Muscle layer of duodenum (tissue), 2 donors: ENCODE measurements around the gene ELOVL7.
A peak's percentile ranks its signal among the peaks of the same experiment; 100 is the strongest.

Source experiments
- H3K27ac ChIP-seq: one replicate; pipeline ENCODE4 v1.7.0; 2013; ENCODE audit warnings: mild to moderate bottlenecking, low read length
- H3K27me3 ChIP-seq: one replicate; pipeline ENCODE4 v1.7.0; 2013; ENCODE audit warnings: low read depth, mild to moderate bottlenecking, control low read depth, low read length
- H3K36me3 ChIP-seq, 2 donors: one replicate each; pipeline ENCODE4 v1.7.0; 2013; ENCODE audit warnings: low read length in 2 of 2, control low read depth in 1 of 2, mild to moderate bottlenecking in 1 of 2; ENCODE audit not compliant: insufficient read depth in 2 of 2, control insufficient read depth in 1 of 2
- H3K4me1 ChIP-seq, 2 donors: one replicate each; pipeline ENCODE4 v1.7.0; 2013; ENCODE audit warnings: low read length in 2 of 2, mild to moderate bottlenecking in 2 of 2, control low read depth in 1 of 2, moderate library complexity in 1 of 2; ENCODE audit not compliant: insufficient read depth in 2 of 2, control insufficient read depth in 1 of 2
- H3K4me3 ChIP-seq, 2 donors: one replicate each; pipeline ENCODE4 v1.7.0; 2013; ENCODE audit warnings: low read length in 2 of 2, low read depth in 1 of 2, mild to moderate bottlenecking in 1 of 2
- H3K9me3 ChIP-seq, 2 donors: one replicate each; pipeline ENCODE4 v1.7.0; 2013; ENCODE audit warnings: low read length in 2 of 2, control low read depth in 1 of 2, mild to moderate bottlenecking in 1 of 2; ENCODE audit not compliant: control insufficient read depth in 1 of 2
- donor health status: healthy.

The ELOVL7 gene

DNA sequence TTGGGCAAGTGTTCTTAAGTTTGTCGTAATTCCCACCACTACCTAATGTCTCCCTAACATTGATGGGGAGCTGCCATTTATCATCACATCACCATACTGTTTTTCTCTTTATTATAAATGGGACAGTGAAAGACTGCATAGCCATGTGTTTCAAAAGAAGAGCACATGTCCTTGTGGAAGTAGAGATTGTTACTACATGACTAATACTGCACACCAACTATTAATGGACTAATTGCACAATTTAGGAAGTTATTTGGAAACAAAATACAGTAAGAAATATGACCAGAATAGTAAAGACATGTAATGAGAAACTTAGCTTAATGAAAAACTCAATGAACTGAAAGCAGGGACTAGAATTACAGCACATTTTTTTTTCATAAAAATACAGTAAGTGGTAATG, 12.0 kb upstream of the ELOVL7 start:
- H3K4me3 ChIP-seq, result no peak overlapping the region
- no peaks in the 10 kb centered on the region for H3K4me1 ChIP-seq

DNA sequence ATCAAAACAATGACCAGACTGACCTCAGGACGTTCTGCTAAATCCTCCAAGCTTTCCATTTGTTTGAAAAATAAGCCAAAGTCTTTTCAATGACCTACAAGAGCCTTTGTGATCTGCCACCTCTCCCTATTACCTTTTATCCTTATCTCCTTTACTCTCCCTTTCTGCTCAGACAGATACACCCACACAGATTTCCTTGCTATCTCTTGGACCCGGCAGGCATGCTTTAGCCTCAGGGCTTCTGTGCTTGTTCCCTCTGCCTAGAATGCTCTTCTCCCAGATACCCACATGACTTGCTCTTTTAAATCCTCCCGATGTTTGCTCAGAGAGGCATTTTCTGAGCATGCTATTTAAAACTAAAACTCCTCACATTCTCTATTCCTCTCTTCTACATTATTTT, 8.9 kb upstream of the ELOVL7 start:
- no peaks in the 10 kb centered on the region for H3K9me3 ChIP-seq
- H3K27ac ChIP-seq, result no peak overlapping the region
- no peaks in the 10 kb centered on the region for H3K36me3 ChIP-seq
- H3K4me1 ChIP-seq, result no peaks in the 10 kb centered on the region
- H3K4me3 ChIP-seq, result no peak overlapping the region
- H3K27me3 ChIP-seq, result no peaks in the 10 kb centered on the region

More for the DNA sequence above, 12.0 kb upstream of the ELOVL7 start:
- no peaks in the 10 kb centered on the region for H3K36me3 ChIP-seq
- H3K27me3 ChIP-seq, result no peaks in the 10 kb centered on the region
- H3K9me3 ChIP-seq, result no peaks in the 10 kb centered on the region
- H3K27ac ChIP-seq, result no peak overlapping the region

DNA sequence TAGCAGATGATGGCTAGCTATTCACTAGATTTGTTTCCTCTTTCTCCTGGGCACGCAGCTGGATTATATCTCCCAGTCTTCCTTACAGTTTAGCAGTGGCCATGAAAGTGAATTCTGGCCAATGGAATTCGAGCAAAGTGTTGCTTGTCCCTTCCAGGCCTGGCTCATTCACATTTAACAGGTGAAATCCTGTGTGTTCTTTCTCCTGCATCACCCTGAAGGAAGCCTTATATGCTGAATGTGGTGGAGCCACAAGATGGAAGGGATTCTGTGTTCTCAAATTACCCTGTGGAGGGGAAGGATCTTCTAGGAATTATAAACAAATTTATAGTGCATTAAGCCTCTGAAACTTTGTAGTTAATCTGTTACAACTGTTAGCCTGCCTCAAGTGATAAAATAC, 8.2 kb upstream of the ELOVL7 start:
- H3K4me1 ChIP-seq, result no peaks in the 10 kb centered on the region
- H3K36me3 ChIP-seq, result no peaks in the 10 kb centered on the region
- H3K9me3 ChIP-seq, result no peaks in the 10 kb centered on the region
- H3K27ac ChIP-seq, result no peak overlapping the region
- H3K4me3 ChIP-seq, result no peak overlapping the region
- no peaks in the 10 kb centered on the region for H3K27me3 ChIP-seq

DNA sequence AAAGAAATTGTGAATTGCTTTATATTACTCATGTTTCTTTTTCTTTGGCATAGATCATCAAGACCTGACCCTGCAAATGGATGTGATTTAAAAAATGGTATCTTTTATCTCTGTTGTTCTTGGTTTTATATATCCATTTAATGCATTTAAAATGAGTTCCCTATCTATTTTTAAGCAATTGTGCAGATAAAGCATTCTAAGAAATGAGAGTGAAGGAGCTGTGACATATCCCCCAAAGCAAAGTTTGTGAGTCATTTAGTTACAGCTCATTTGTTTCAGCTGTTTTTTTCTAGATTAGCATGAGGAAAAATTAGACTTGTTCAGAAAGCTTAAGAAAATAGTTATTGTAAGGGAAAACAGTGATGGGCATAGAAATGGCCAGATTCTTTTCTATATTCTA, 7.6 kb upstream of the ELOVL7 start:
- H3K27ac ChIP-seq, result no peak overlapping the region
- H3K27me3 ChIP-seq, result no peaks in the 10 kb centered on the region
- H3K9me3 ChIP-seq, result no peaks in the 10 kb centered on the region
- no peaks in the 10 kb centered on the region for H3K36me3 ChIP-seq
- no peak overlapping the region for H3K4me3 ChIP-seq
- no peaks in the 10 kb centered on the region for H3K4me1 ChIP-seq

DNA sequence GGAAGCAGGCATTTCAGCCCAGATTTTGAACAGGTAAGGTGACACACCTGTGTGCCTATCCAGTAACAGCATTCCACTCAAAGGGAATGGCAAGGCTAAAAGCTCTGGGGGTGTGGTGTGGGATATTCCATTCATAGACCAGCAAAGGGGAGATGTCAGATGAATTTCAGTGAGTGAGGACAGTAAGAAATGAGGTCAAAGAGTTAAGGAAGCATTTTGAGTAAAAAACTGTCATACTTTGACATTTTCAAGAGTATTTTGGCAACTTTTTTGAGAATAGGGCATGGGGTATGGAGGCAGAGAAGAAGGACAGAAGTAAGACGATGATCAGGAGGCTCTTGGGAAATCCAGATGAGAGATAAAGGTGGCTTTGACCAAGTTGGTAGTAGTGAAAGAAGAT, 2.2 kb upstream of the ELOVL7 start:
- Histone ChIP-seq H3K4me3 (no peak overlapping the region), H3K27ac (no peak overlapping the region), H3K4me1 (peaks cover 0 to 8% of the 10 kb centered on the region in 2 donors), H3K36me3 (no peaks in the 10 kb centered on the region), H3K9me3 (no peaks in the 10 kb centered on the region), H3K27me3 (peaks cover 3% of the 10 kb centered on the region)

DNA sequence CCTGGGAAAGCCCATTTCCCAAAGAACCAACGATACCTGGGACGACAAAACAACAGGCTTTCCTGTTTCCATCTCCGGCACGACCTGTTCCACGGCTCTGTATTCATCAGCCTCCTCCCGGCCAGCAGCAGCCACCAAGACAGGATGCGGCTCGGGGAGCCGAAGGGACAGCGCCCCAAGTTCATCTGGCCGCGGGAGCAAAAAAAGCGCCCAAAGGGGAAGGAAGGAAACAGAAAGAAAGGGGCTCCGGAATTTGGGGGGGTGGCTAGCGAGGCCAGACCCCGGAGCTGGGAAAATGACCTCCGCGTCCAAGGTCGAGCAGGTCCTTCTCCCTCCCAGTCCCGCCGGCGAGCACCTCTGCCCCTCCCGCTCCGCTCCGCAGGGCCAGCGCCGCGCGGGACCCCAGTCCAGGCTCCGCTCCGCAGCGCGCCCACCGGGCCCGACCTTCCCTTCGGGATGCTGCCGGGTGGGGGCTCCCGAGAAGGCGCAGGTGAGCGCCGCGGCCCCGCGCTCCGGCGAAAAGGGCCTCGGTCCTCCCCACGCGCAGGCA, 608 bp downstream of the ELOVL7 start:
- H3K4me1 ChIP-seq, result peaks cover 0 to 8% of the 10 kb centered on the region in 2 donors
- peak overlapping the region; percentile 32 to 84 for H3K4me3 ChIP-seq
- H3K27me3 ChIP-seq, result peaks cover 3% of the 10 kb centered on the region
- no peaks in the 10 kb centered on the region for H3K36me3 ChIP-seq
- no peak overlapping the region for H3K27ac ChIP-seq
- H3K9me3 ChIP-seq, result no peaks in the 10 kb centered on the region

DNA sequence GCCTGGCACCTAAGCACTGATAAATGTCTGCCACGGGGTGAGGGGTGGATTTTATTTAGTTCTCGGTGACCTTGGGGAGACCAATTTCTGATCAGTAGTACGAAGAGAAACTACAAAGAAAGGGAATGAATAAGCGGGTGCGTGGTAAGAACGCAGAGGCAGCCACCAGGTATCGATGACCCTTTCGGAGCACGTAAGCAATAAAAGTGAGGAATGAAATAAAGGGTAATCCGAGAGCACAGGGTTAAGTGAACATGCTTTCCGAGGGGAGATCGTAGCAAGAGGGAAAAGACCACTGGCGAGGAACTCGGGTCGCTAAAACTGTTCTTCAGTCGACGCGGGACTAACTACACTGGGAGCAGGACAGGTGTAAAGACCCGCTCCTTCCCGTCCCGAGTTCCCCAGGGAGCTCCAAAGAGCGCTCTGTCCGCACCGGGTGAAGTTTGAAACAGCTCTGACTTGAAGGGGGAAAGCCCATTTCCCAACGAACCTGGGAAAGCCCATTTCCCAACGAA, 1.1 kb downstream of the ELOVL7 start:
- Histone ChIP-seq H3K27ac (no peak overlapping the region), H3K9me3 (no peaks in the 10 kb centered on the region), H3K4me3 (peak overlapping the region; percentile 32 to 84), H3K36me3 (no peaks in the 10 kb centered on the region), H3K4me1 (peaks cover 0 to 8% of the 10 kb centered on the region in 2 donors), H3K27me3 (peaks cover 3% of the 10 kb centered on the region)

DNA sequence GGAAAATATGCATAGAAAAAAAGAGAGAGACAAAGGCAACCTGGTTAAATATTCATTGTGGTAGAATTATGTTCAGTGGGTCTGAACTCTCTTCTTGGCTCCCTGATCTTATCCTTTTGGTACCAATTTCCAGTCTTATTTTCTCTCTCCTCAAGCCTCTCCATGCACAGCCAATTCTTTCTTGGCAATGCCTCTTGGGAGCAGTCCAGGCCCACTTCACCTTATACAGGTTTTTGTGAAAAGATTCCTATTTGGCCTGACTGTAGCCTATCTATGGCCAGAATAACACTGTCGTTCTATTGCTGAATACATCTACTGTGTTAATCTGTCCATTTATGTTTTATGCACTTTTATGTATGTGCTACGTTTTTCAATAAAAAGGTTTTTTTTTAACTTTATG, 2.7 kb downstream of the ELOVL7 start:
- H3K27me3 ChIP-seq, result peaks cover 3% of the 10 kb centered on the region
- H3K4me3 ChIP-seq, result no peak overlapping the region
- peaks cover 0 to 8% of the 10 kb centered on the region in 2 donors for H3K4me1 ChIP-seq
- no peak overlapping the region for H3K27ac ChIP-seq
- H3K36me3 ChIP-seq, result no peaks in the 10 kb centered on the region
- H3K9me3 ChIP-seq, result no peaks in the 10 kb centered on the region

DNA sequence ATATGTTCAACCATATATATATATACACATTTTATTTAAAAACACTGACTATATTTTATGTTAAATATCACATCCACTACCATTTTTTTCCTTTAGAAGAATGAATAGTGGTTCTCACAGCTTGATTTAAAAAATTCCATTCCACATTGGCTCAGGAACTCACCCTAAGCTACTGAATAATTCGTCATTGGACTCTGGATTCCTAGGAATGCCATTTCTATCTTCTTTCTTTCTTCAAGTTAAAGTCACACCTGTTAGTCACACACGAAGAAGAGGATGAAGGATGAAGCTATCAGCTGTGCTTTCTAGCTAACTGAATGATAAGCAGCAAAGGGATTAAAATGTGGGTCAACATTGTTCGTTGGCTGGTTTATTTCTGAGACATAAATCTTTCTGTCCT, 7.9 kb downstream of the ELOVL7 start:
- no peaks in the 10 kb centered on the region for H3K36me3 ChIP-seq
- H3K27me3 ChIP-seq, result no peaks in the 10 kb centered on the region
- no peak overlapping the region for H3K27ac ChIP-seq
- no peaks in the 10 kb centered on the region for H3K9me3 ChIP-seq
- H3K4me3 ChIP-seq, result no peak overlapping the region
- no peaks in the 10 kb centered on the region for H3K4me1 ChIP-seq

DNA sequence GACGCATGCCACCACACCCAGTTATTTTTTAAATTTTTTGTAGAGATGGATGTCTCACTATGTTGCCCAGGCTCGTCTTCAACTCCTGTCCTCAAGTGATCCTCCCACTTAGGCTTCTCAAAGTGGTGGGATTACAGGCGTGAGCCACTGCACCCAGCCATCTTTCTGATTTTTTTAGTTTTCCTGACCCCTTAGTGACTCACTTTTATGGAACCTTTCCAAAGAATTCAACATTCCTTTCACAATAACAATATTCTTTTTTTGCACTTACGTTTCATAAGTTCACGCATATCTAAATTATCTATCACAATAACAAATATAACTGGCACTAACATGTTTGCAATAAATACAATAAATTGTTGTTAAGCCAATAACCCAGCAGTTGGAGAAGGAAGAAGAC, 8.5 kb downstream of the ELOVL7 start:
- no peak overlapping the region for H3K4me3 ChIP-seq
- H3K27ac ChIP-seq, result no peak overlapping the region
- H3K36me3 ChIP-seq, result no peaks in the 10 kb centered on the region
- H3K4me1 ChIP-seq, result no peaks in the 10 kb centered on the region
- no peaks in the 10 kb centered on the region for H3K9me3 ChIP-seq
- H3K27me3 ChIP-seq, result no peaks in the 10 kb centered on the region

DNA sequence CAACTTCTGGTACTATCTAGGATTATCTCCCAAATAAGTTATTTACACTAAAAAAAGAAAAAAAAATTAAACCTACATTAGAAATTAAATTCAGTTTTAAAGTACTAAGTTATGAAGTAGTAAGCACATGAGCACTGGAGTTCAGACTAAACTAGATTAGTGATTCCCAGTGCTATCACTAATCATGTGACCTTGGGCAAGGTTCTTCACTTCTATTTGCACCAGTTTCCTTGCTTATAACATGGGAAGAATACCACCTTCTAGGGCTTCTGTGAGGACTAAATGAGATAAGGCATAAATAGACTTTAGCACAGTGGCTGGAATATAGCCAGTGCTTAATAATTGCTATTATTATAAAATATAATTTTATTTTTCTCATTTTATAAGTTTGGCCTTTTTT, 10.5 kb downstream of the ELOVL7 start:
- Histone ChIP-seq H3K27ac (no peak overlapping the region), H3K36me3 (no peaks in the 10 kb centered on the region), H3K4me1 (no peaks in the 10 kb centered on the region), H3K27me3 (no peaks in the 10 kb centered on the region), H3K4me3 (no peak overlapping the region), H3K9me3 (no peaks in the 10 kb centered on the region)

DNA sequence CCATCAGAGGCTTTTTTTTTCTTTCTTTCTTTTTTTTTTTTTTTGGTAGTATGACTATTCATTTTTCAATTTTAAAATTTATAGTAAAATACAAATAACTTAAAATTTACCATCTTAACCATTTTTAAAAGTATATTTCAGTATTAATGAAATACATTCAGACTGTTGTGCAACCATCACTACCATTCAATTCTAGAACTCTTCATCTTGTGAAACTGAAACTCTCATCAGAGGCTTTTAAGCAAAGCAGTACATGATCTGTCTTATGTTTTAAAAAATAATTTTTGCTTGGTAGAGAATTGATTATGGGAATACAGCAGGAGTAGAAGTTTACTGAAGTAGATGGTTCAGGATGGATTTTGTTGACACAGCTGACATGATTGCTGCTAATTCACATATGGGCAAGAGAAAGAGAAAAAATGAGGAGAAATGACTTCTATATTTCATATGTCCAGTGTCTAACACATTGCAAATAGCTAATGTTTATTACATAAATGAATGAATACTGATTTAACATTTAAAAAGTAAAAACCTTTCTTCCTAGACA, 13.4 kb downstream of the ELOVL7 start:
- H3K4me3 ChIP-seq, result no peak overlapping the region
- H3K4me1 ChIP-seq, result no peaks in the 10 kb centered on the region
- no peak overlapping the region for H3K27ac ChIP-seq
- no peaks in the 10 kb centered on the region for H3K27me3 ChIP-seq
- H3K9me3 ChIP-seq, result no peaks in the 10 kb centered on the region
- no peaks in the 10 kb centered on the region for H3K36me3 ChIP-seq
